GM12891 (cell line): ENCODE measurements around the gene BCL6.

Experiments
- DNase-seq: peaks from one replicate; pipeline ENCODE4 v3.0.0; 2011; ENCODE audit warnings: low spot score; ENCODE audit not compliant: insufficient read length
- FAIRE-seq: peaks from 2 replicates; lab custom pipeline; 2011; peaks lifted over from hg19 to GRCh38; lab: Jason Lieb, UNC
- PAX5 ChIP-seq: IDR thresholded peaks from 2 replicates; pipeline ENCODE4 v1.6.1; 2011; ENCODE audit warnings: low read length, moderate library complexity, mild to moderate bottlenecking; ENCODE audit not compliant: insufficient read depth, severe bottlenecking
- POLR2A ChIP-seq: IDR thresholded peaks from 2 replicates; pipeline ENCODE4 v1.6.1; 2011; ENCODE audit warnings: low read depth, low read length, control low read depth
- POLR2AphosphoS5 ChIP-seq: IDR thresholded peaks from 2 replicates; pipeline ENCODE4 v1.6.1; 2011; ENCODE audit warnings: low read depth, low read length, control low read depth
- POU2F2 ChIP-seq: IDR thresholded peaks from 2 replicates; pipeline ENCODE4 v1.6.1; 2011; ENCODE audit warnings: low read depth, mild to moderate bottlenecking, control low read depth, low read length, moderate library complexity
- SPI1 ChIP-seq: IDR thresholded peaks from 2 replicates; pipeline ENCODE4 v1.6.1; 2011; ENCODE audit warnings: low read depth, low read length, control low read depth
- TAF1 ChIP-seq: IDR thresholded peaks from 2 replicates; pipeline ENCODE4 v1.6.1; 2011; ENCODE audit warnings: low read depth, low read length, control low read depth

The BCL6 gene

GRCh38 chr3:187728940-187729583 is 16.2 kb downstream of the BCL6 start:
- FAIRE-seq (no peak), DNase-seq (no peak)
- TF ChIP-seq SPI1 (no peak), POLR2AphosphoS5 (no peak), TAF1 (no peak), POU2F2 (no peak), POLR2A (no peak), PAX5 (no peak)

- FAIRE-seq (no peak), DNase-seq (no peak)
- TF ChIP-seq POLR2AphosphoS5 (no peak), POU2F2 (no peak), POLR2A (no peak), SPI1 (no peak), PAX5 (no peak), TAF1 (no peak)
Observed at GRCh38 chr3:187728248-187728647, 17.0 kb downstream of the BCL6 start.

- FAIRE-seq (no peak), DNase-seq (no peak)
- TF ChIP-seq SPI1 = no peak
- no peak for TF ChIP-seq PAX5
- no peak for TF ChIP-seq TAF1
- no peak for TF ChIP-seq POU2F2
- no peak for TF ChIP-seq POLR2AphosphoS5
- TF ChIP-seq POLR2A = no peak
Observed at GRCh38 chr3:187726564-187726963, 18.7 kb downstream of the BCL6 start.

GRCh38 chr3:187725653-187726370 is 19.5 kb downstream of the BCL6 start:
- FAIRE-seq = no peak
- TF ChIP-seq PAX5 (no peak), POU2F2 (no peak), POLR2AphosphoS5 (no peak), TAF1 (no peak), POLR2A (no peak), SPI1 (no peak)

GRCh38 chr3:187725224-187725623 is 20.0 kb downstream of the BCL6 start:
- DNase-seq (no peak), FAIRE-seq (no peak)
- TF ChIP-seq TAF1 = no peak
- TF ChIP-seq POLR2AphosphoS5 = no peak
- no peak for TF ChIP-seq POU2F2
- TF ChIP-seq SPI1 = no peak
- no peak for TF ChIP-seq POLR2A
- no peak for TF ChIP-seq PAX5

More at GRCh38 chr3:187725653-187726370, 19.5 kb downstream of the BCL6 start:
- no peak for DNase-seq

- DNase-seq (no peak), FAIRE-seq (no peak)
- TF ChIP-seq POLR2AphosphoS5 (no peak), SPI1 (no peak), POLR2A (no peak), PAX5 (no peak), TAF1 (no peak), POU2F2 (no peak)
Observed at GRCh38 chr3:187722206-187722612, 23.1 kb downstream of the BCL6 start.

GRCh38 chr3:187721055-187721454 is 24.2 kb downstream of the BCL6 start:
- FAIRE-seq = no peak
- no peak for DNase-seq
- TF ChIP-seq PAX5 = no peak
- TF ChIP-seq POU2F2 = no peak
- no peak for TF ChIP-seq TAF1
- TF ChIP-seq POLR2A = no peak
- TF ChIP-seq POLR2AphosphoS5 = no peak
- TF ChIP-seq SPI1 = no peak

GRCh38 chr3:187720337-187720670 is 25.0 kb downstream of the BCL6 start:
- TF ChIP-seq TAF1 (no peak), POLR2AphosphoS5 (no peak), SPI1 (no peak), POLR2A (no peak), PAX5 (no peak), POU2F2 (no peak)
- DNase-seq (no peak), FAIRE-seq (no peak)

- TF ChIP-seq POLR2A (no peak), TAF1 (no peak), SPI1 (no peak), POU2F2 (no peak), POLR2AphosphoS5 (no peak), PAX5 (no peak)
- DNase-seq (no peak), FAIRE-seq (no peak)
Observed at GRCh38 chr3:187719628-187720336, 25.5 kb downstream of the BCL6 start.

GRCh38 chr3:187718802-187719201 is 26.5 kb downstream of the BCL6 start:
- FAIRE-seq (no peak), DNase-seq (no peak)
- TF ChIP-seq PAX5 (no peak), POLR2A (no peak), POU2F2 (no peak), SPI1 (no peak), POLR2AphosphoS5 (no peak), TAF1 (no peak)
